ENCODE results near the gene TTC34. TPM values are rescaled to one million over a fixed set of nuclear protein-coding genes. Genes with fewer than 3 reads are reported as not detected.

TTC34 gene
- total RNA-seq, 1 experiment from 2014 or later: 1.3 TPM

DNA sequence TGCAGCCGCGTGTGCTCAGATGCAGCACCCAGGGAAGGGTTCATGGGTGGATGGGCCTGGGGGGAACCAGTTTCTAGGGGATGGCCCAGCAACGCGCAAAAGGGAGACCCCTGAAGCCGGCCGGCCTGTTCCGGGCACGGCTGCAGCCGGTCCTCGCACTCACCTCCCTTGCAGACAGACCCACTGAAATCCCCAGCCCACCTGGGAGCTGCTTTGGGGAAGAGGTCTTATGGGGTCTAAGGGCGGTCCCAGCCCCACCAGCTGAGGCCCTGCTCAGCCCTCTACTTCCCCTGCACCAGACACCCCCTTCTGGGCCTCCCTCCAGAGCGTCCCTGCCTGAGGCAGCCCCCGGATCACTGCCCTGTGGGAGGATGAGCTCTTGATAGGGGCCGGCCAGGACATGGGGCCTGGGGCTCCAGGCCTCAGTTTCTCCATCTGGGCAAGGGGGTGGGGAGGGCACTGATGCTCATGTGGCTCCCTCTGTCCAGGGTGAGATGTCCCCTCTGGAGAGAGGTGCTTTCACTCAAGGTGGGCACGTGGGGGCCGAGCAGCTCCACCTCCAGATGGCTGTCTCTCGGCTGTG lies 20.0 kb upstream of the TTC34 start (continued):
- TF ChIP-seq CBX3 (IDR thresholded peaks at IDR 0.05; ENCODE audit: low read depth): no peak

GRCh38 chr1:2820731-2821372 lies 19.4 kb upstream of the TTC34 start:
- ATAC-seq (no peak), DNase-seq (ENCODE audit: low read depth, low spot score) (no peak)
- Histone ChIP-seq H2AFZ (ENCODE audit: low read depth, low read length, poor library complexity, severe bottlenecking) (no peak overlapping the region), H3K36me3 (ENCODE audit: control insufficient read depth in 1 of 2, insufficient read depth in 2 of 2, low read length in 2 of 2) (no peaks in the 10 kb centered on the region), H3K4me1 (ENCODE audit: control insufficient read depth in 1 of 2, insufficient read depth in 2 of 2, low read length in 2 of 2) (0 out of 4 replicates have a peak, but pooled peaks cover 0 to 2% of the 10 kb centered on the region in 2 experiments), H3K4me2 (ENCODE audit: low read length) (no peak overlapping the region), H3K79me2 (ENCODE audit: insufficient read depth, low read length) (no peaks in the 10 kb centered on the region), H3K9ac (ENCODE audit: low read length) (no peak overlapping the region), H4K20me1 (ENCODE audit: insufficient read depth) (no peaks in the 10 kb centered on the region), H3K9me3 (ENCODE audit: control insufficient read depth in 1 of 2, insufficient read depth in 1 of 2, low read depth in 1 of 2, low read length in 2 of 2) (no peaks in the 10 kb centered on the region), H3K4me3 (replicated peaks in 1 of 2; ENCODE audit: low read depth in 1 of 2, low read length in 2 of 2) (no peak overlapping the region), H3K27ac (ENCODE audit: low read depth, low read length) (no peak overlapping the region), H3K27me3 (ENCODE audit: insufficient read depth, low read length) (no peaks in the 10 kb centered on the region), H3K9me2 (ENCODE audit: insufficient read depth) (no peaks in the 10 kb centered on the region)
- no peak for TF ChIP-seq JUND (IDR thresholded peaks at IDR 0.05)
- ChIA-PET CTCF (interaction anchor here (2.4 kb wide), 1 partner anchor 604 kb away, joined by 17 read pairs; no protein-coding TSS in a partner anchor), POLR2A (no interaction called here), RAD21 (ENCODE audit: low non-redundant PET in 1 of 2, low total read pairs in 2 of 2, uncharacterized antibody in 2 of 2, unreplicated experiment in 2 of 2) (no interaction called here)
- BruUV-seq (replicated peaks): no TSS peak
- intact Hi-C loops (cut with micrococcal nuclease): loop anchor here (5.0 kb wide), 1 partner anchor 191 kb away; no protein-coding TSS in a partner anchor

- Histone ChIP-seq H3K9me2 (ENCODE audit: insufficient read depth) (no peaks in the 10 kb centered on the region), H3K4me3 (replicated peaks in 1 of 2; ENCODE audit: low read depth in 1 of 2, low read length in 2 of 2) (no peak overlapping the region), H3K4me1 (ENCODE audit: control insufficient read depth in 1 of 2, insufficient read depth in 2 of 2, low read length in 2 of 2) (0 out of 4 replicates have a peak, but pooled peaks cover 0 to 2% of the 10 kb centered on the region in 2 experiments), H3K9ac (ENCODE audit: low read length) (no peak overlapping the region), H3K36me3 (ENCODE audit: control insufficient read depth in 1 of 2, insufficient read depth in 2 of 2, low read length in 2 of 2) (no peaks in the 10 kb centered on the region), H3K27ac (ENCODE audit: low read depth, low read length) (no peak overlapping the region), H3K79me2 (ENCODE audit: insufficient read depth, low read length) (no peaks in the 10 kb centered on the region), H3K27me3 (ENCODE audit: insufficient read depth, low read length) (no peaks in the 10 kb centered on the region), H4K20me1 (ENCODE audit: insufficient read depth) (no peaks in the 10 kb centered on the region), H3K9me3 (ENCODE audit: control insufficient read depth in 1 of 2, insufficient read depth in 1 of 2, low read depth in 1 of 2, low read length in 2 of 2) (no peaks in the 10 kb centered on the region), H2AFZ (ENCODE audit: low read depth, low read length, poor library complexity, severe bottlenecking) (no peak overlapping the region), H3K4me2 (ENCODE audit: low read length) (no peak overlapping the region)
- CTCF ChIA-PET: interaction anchor here (2.4 kb wide), 1 partner anchor 604 kb away, joined by 17 read pairs; no protein-coding TSS in a partner anchor
- intact Hi-C loops (cut with micrococcal nuclease): loop anchor here (5.0 kb wide), 1 partner anchor 192 kb away; no protein-coding TSS in a partner anchor
- no peak for ATAC-seq
- BruUV-seq (replicated peaks): no TSS peak
- no peak for TF ChIP-seq EZH2 (IDR thresholded peaks at IDR 0.05)
- TF ChIP-seq POLR2A (IDR thresholded peaks at IDR 0.05; ENCODE audit: borderline replicate concordance, extremely low read depth, insufficient read depth, insufficient read length): no peak
- TF ChIP-seq RAD21 (IDR thresholded peaks at IDR 0.05; ENCODE audit: low read depth): no peak
- no peak for TF ChIP-seq SRF (IDR thresholded peaks at IDR 0.05; ENCODE audit: low read depth)
- RAD21 ChIA-PET (ENCODE audit: low non-redundant PET in 1 of 2, low total read pairs in 2 of 2, uncharacterized antibody in 2 of 2, unreplicated experiment in 2 of 2): no interaction called here
- POLR2A ChIA-PET: no interaction called here
- no peak for DNase-seq (ENCODE audit: low read depth, low spot score)
Measured at GRCh38 chr1:2819831-2820730, 18.6 kb upstream of the TTC34 start.
